Measurements from ENCODE around the gene FBXO40.

The FBXO40 gene

GRCh38 chr3:121663171-121663847 lies 70.1 kb downstream of the FBXO40 start:
- DNase-seq: no peak

DNA sequence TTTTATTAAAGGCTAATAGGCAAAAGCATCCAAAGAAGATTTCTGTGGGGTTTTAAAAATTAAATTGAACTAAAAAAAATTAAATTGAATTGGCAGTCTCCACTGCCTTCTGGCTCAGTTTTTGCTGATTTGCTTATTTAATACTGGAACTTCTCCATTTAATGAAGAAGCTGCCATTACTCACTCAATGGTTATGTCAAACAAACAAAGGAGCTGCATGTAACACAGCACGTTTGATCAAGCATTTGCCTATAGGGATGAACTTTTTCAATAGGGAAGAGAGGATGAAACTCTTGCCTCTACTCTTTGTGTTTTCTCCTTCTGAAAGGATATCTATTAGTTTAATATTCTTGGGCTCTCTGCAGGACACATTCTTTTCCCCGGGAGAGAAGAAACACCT lies 72.3 kb downstream of the FBXO40 start:
- no peak for DNase-seq

DNA sequence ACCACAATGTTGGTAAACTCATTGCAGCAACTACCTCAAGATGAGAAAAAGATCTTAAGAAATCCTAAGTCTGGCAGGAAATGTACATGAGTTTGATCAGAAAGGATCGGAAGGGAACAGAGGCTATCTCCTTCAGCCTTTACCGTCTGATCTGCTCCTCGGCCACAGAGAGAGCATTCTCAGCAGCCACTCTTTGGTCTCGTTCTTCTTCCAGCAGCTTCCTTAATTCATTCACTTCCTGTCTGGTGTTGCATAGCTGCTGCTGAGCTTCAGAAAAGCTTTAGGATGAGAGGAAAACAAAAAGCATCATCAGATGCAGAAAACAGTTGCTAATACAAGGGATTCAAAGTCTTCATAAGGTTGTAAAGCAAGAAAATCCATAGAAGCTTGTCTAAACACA lies 74.2 kb downstream of the FBXO40 start:
- DNase-seq: no peak

DNA sequence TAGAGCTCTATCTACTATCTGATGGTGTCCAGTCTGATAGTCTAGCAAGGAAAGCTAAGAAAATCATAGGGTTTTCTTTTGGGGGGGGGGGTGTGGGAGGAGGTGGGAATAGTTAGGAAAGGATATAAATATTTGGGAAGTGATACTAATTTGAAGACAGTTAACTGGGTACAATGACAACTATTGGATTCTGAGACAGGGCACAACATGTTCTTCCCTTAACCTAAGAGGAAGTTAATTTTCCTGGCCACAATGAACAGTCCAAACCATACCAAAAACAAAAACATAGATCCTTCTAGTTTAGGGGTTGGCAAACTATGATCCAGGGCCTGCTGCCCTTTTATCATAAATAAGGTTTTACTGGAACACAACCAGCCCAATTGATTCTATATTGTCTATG lies 77.5 kb downstream of the FBXO40 start:
- DNase-seq: no peak

DNA sequence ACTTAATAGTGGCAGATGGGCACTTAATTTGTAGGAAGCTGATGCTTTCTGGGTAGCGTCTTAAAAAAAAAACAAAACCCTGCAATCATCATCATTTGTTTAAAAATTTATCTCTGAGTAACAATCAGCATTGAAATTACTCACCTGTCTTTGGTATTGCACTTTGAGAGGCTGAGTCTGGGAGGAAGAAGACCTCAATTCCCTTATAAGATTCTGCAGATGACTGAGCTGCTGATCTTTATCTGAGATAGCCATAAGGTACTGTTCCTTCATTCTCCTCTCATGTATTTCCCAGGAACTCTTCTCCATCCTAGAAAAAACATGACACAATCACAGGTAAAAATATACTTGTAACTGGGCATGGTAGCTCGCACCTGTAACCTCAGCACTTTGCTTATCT lies 84.0 kb downstream of the FBXO40 start:
- no peak for DNase-seq
